ENCODE data around the gene SDK1.

GRCh38 chr7:3964980-3965606, 664.0 kb downstream of the SDK1 start:
- TF ChIP-seq CTCF (IDR thresholded peaks at IDR 0.05) (no peak), ZNF138 (CRISPR knock-in tag; conservative IDR thresholded peaks at IDR 0.05) (no peak), RELA (CRISPR knock-in tag; IDR thresholded peaks at IDR 0.05; ENCODE audit: borderline replicate concordance) (no peak), FOXK1 (CRISPR knock-in tag; IDR thresholded peaks at IDR 0.05) (no peak), USF2 (CRISPR knock-in tag; IDR thresholded peaks at IDR 0.05) (no peak), ATF6 (CRISPR knock-in tag; IDR thresholded peaks at IDR 0.05) (no peak), ESRRA (CRISPR knock-in tag; IDR thresholded peaks at IDR 0.05; ENCODE audit: borderline replicate concordance) (no peak), SMAD3 (CRISPR knock-in tag; IDR thresholded peaks at IDR 0.05; ENCODE audit: borderline replicate concordance) (no peak), SP1 (CRISPR knock-in tag; conservative IDR thresholded peaks at IDR 0.05) (no peak)

Data from WTC11 (cell line).